ENCODE results near the gene MICA.
"Not testable (repeated sequence)": the region's sequence is repeated elsewhere in the genome, so short reads cannot be mapped to it uniquely, and the experiment has no call there.

MICA gene

DNA sequence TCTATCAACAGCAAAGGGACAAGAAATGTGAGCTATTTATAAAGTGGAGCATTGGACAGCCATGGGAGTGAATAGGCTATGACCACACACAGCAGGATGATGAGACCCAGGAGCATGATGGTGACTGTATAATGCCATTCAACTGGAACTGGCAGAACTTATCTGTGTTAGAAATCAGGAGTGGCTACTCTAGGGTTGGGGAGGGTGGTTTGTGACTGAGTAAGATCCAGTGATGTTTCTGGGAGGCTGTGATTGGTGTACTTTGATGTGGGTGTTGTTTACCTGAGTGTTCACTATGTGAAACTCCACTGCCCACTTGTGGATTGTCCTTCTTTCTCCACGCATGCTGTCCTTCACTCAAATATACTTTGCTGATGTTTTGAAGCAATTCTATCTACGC lies 34.9 kb upstream of the MICA start:
- TF ChIP-seq, protein P1, sequence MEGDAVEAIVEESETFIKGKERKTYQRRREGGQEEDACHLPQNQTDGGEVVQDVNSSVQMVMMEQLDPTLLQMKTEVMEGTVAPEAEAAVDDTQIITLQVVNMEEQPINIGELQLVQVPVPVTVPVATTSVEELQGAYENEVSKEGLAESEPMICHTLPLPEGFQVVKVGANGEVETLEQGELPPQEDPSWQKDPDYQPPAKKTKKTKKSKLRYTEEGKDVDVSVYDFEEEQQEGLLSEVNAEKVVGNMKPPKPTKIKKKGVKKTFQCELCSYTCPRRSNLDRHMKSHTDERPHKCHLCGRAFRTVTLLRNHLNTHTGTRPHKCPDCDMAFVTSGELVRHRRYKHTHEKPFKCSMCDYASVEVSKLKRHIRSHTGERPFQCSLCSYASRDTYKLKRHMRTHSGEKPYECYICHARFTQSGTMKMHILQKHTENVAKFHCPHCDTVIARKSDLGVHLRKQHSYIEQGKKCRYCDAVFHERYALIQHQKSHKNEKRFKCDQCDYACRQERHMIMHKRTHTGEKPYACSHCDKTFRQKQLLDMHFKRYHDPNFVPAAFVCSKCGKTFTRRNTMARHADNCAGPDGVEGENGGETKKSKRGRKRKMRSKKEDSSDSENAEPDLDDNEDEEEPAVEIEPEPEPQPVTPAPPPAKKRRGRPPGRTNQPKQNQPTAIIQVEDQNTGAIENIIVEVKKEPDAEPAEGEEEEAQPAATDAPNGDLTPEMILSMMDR (IDR thresholded peaks at IDR 0.05; ENCODE audit: insufficient read depth, missing control alignments) = no peak
- FAIRE-seq = no peak
- no peak for DNase-seq (ENCODE audit: insufficient read length, low spot score)

DNA sequence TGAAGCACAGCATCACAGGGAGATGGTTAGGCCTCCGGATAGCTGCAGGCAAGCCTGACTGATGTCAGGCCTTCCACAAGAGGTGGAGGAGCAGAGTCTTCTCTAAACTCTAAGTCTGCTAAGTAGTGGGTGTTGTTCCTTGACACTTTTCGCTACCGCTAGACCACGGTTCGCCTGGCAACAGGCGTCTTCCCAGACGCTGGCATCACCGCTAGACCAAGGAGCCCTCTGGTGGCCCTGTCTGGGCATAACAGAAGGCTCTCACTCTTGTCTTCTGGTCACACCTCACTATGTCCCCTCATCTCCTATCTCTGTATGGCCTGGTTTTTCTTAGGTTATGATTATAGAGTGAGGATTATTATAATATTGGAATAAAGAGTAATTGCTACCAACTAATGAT lies 29.3 kb upstream of the MICA start:
- not testable (repeated sequence) for FAIRE-seq
- TF ChIP-seq, protein P1 (IDR thresholded peaks at IDR 0.05; ENCODE audit: insufficient read depth, missing control alignments) = peak; percentile 25

DNA sequence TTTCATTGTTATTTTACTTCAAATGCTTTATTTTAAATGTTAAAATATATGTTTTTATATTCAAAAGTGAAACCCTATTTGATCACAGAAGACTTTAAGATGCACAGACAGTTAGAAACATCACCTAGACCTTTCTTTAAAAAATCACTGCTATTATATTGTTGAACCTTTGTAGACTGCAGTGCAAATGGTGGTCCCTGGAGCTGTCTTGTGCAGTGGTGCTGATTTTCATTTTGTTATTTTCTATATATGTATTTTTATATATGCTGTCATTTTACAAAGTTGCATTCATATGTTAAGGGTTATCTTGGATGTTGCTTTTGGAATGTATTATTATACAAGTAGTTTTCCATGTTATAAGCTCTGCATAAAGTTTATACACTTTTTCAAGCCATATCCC lies 27.7 kb upstream of the MICA start:
- TF ChIP-seq, protein P1 (IDR thresholded peaks at IDR 0.05; ENCODE audit: insufficient read depth, missing control alignments) = no peak
- no peak for FAIRE-seq
- no peak for DNase-seq (ENCODE audit: insufficient read length, low spot score)

More for the DNA sequence above, 29.3 kb upstream of the MICA start:
- DNase-seq (ENCODE audit: insufficient read length, low spot score) = not testable (repeated sequence)

DNA sequence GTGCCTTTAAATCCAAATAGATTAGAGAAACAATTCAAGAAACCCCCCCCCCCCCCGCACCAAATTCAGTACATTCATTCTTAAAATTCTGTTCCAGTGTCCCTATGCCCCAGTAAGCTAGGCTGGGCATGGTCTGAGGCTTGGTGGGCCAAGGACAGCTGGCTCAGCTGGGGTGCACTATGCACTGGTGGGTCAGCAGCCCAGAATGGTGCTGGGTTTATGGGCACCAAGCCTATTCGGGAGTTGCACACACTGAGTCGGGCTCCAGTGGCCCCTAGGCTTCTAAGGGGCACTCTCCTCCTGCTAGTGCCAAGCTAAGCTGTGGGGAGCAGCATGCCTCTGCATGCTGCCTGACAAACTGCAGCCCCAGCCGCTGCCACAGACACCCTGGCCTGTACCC lies 26.4 kb upstream of the MICA start:
- DNase-seq (ENCODE audit: insufficient read length, low spot score) = no peak
- TF ChIP-seq, protein P1 (IDR thresholded peaks at IDR 0.05; ENCODE audit: insufficient read depth, missing control alignments) = no peak
- no peak for FAIRE-seq

DNA sequence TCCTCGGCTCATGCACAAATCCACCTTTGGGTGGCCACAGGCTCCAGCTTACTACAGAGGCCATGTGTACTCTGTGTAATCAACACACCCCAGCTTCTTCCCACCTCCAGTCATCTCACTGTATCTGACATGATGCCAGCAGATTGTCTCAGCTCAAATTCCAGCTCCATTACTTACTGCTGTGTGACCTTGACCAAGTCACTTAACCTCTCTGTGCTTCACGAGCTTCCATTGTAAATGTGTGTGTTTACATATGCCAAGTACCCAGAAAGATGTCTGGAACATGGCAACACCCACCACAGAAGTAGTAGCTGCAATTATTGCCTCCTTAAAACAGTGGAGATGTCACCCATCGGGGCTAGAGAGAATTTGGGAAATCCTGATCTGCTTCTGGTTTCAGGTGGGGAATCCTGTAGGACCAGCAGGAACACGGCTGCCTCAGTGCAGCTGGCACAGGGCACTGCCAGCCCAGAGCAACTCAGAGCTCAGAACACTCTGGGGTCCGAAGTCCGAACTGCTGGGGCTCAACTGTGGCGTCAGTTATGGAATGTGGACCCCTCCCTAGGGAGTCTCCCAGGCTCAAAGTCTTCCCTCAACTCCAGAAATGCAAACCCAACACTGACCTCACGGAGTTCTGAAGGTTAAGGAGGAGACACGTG lies 25.2 kb upstream of the MICA start:
- DNase-seq (ENCODE audit: insufficient read length, low spot score) (no peak), FAIRE-seq (no peak)
- TF ChIP-seq, protein P1 (IDR thresholded peaks at IDR 0.05; ENCODE audit: insufficient read depth, missing control alignments) = no peak

DNA sequence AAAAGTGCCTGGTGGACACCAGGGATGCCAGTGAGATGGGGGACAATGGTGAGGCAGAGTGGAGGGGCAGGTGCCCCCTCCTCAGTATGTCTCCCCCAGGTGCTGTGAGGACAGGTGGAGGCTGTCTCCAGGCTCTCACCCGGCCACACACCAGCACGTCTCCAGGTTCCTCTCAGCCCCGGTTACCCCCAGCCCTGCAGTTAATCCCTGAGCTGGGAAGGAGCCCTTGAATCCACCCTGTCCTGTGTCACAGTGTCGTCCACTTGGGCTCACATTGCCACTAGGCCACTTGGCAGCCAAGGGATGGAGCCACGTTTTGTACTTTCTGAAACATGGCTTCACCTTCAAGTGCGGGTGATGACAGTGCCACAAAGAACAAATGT lies 24.7 kb upstream of the MICA start:
- DNase-seq (ENCODE audit: insufficient read length, low spot score) = no peak
- TF ChIP-seq, protein P1 (IDR thresholded peaks at IDR 0.05; ENCODE audit: insufficient read depth, missing control alignments) = no peak
- FAIRE-seq = no peak

DNA sequence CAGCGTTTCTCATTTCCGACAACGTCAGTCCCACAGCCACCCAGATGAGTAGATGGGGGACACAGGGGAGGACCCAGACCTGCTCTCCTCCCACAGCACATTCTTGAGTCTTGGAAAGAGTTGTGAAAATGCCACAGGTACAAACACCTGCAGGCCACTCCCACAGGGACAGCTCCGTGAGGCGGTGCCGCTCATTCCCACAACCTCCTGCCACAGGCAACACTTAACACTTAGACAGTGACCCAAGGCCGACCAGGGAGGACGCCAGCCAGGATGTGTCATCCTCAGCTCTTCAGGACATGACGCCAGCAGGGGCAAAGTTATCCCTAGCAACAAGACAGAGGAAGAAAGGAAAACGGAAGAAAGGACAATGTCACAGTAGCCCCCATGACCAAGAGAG lies 23.5 kb upstream of the MICA start:
- TF ChIP-seq, protein P1 (IDR thresholded peaks at IDR 0.05; ENCODE audit: insufficient read depth, missing control alignments) = no peak
- DNase-seq (ENCODE audit: insufficient read length, low spot score) = no peak
- no peak for FAIRE-seq

Data from D721Med (cell line).